Smooth muscle cell (in vitro differentiated cells): Measurements from ENCODE around the gene LRPPRC. TPM values are rescaled to one million over a fixed set of nuclear protein-coding genes. Genes with fewer than 3 reads are reported as not detected.
A peak's percentile ranks its signal among the peaks of the same experiment; 100 is the strongest.

Experiments
- DNase-seq: peaks from one replicate; lab custom pipeline; 2025; ENCODE audit not compliant: unreplicated experiment; lab: John Stamatoyannopoulos, UW
- H2AFZ ChIP-seq: fragments of 200-600 bp; sonication (generic); 2 replicates; pipeline ENCODE4 v1.6.0; 2016; ENCODE audit warnings: antibody characterized with exemption, low read depth, mild to moderate bottlenecking
- H3F3A ChIP-seq: fragments of 200-600 bp; sonication (generic); 2 replicates; pipeline ENCODE4 v1.6.0; 2017; ENCODE audit warnings: antibody characterized with exemption, low read depth
- H3K27ac ChIP-seq: fragments of 200-600 bp; sonication (generic); 2 replicates; pipeline ENCODE4 v1.5.1; 2016; ENCODE audit warnings: low read depth, mild to moderate bottlenecking
- H3K27me3 ChIP-seq: fragments of 200-600 bp; sonication (generic); 2 replicates; pipeline ENCODE4 v1.6.1; 2016; ENCODE audit warnings: low read depth, mild to moderate bottlenecking
- H3K36me3 ChIP-seq: fragments of 200-600 bp; sonication (generic); 2 replicates; pipeline ENCODE4 v1.5.1; 2016; ENCODE audit warnings: low read depth
- H3K4me1 ChIP-seq: fragments of 200-600 bp; sonication (generic); 2 replicates; pipeline ENCODE4 v1.5.1; 2016; ENCODE audit warnings: low read depth
- H3K4me2 ChIP-seq: fragments of 200-600 bp; sonication (generic); 2 replicates; pipeline ENCODE4 v1.6.0; 2016; ENCODE audit warnings: mild to moderate bottlenecking
- H3K4me3 ChIP-seq: fragments of 200-600 bp; sonication (generic); 2 replicates; pipeline ENCODE4 v1.5.1; 2016; ENCODE audit warnings: mild to moderate bottlenecking
- H3K79me2 ChIP-seq: fragments of 200-600 bp; sonication (generic); 2 replicates; pipeline ENCODE4 v1.6.0; 2016; ENCODE audit warnings: low read depth, mild to moderate bottlenecking
- H3K9ac ChIP-seq: fragments of 200-600 bp; sonication (generic); 2 replicates; pipeline ENCODE4 v1.6.0; 2016; ENCODE audit warnings: low read depth
- H3K9me3 ChIP-seq: fragments of 200-600 bp; sonication (generic); replicated peaks from 2 replicates; pipeline ENCODE4 v1.5.1; 2016; ENCODE audit warnings: low read depth
- H4K20me1 ChIP-seq: fragments of 200-600 bp; sonication (generic); 2 replicates; pipeline ENCODE4 v1.6.0; 2016; ENCODE audit warnings: low read depth
- CTCF ChIP-seq: fragments of 200-600 bp; sonication (generic); IDR thresholded peaks from 2 replicates; pipeline ENCODE4 v1.5.1; 2017; ENCODE audit warnings: borderline replicate concordance, mild to moderate bottlenecking, antibody characterized with exemption; ENCODE audit not compliant: insufficient read depth, poor library complexity, severe bottlenecking
- WGBS: methylation state at CpG from one replicate; pipeline ENCODE4 v1.1.7; 2016; ENCODE audit warnings: low lambda C conversion rate; 5-methylcytosine and 5-hydroxymethylcytosine counted together
- polyA plus RNA-seq: library from polyadenylated mRNA; unstranded; fragments of >200 nt; fragmentation: Nextera tagmentation; extraction: Ambion mirVana; gene quantifications from 2 replicates; pipeline ENCODE4 v1.2.1, GENCODE V29; 2016
- total RNA-seq: library from RNA; depleted of rRNA; stranded (reverse); fragments of >200 nt; gene quantifications from 2 replicates; pipeline ENCODE4 v1.2.3, GENCODE V29; 2014

LRPPRC gene
- total and polyA plus RNA-seq, 2 experiments from 2014 or later, result 19.9 to 45.6 TPM

- no peak overlapping the region for H3K27ac ChIP-seq
- no peaks in the 10 kb centered on the region for H3K79me2 ChIP-seq
- DNase-seq, result no peak
- no peaks in the 10 kb centered on the region for H3K4me1 ChIP-seq
- H3K27me3 ChIP-seq, result peaks cover 11% of the 10 kb centered on the region
- H2AFZ ChIP-seq, result no peak overlapping the region
- WGBS, result 75% methylated on average over 1 of the region's 1 CpG
- no peak for TF ChIP-seq CTCF
- no peaks in the 10 kb centered on the region for H4K20me1 ChIP-seq
- H3F3A ChIP-seq, result no peaks in the 10 kb centered on the region
- H3K4me2 ChIP-seq, result no peak overlapping the region
- H3K4me3 ChIP-seq, result no peak overlapping the region
- H3K9me3 ChIP-seq, result no peaks in the 10 kb centered on the region
- no peak overlapping the region for H3K9ac ChIP-seq
- no peaks in the 10 kb centered on the region for H3K36me3 ChIP-seq
These were observed 5.9 kb upstream of the LRPPRC start for GRCh38 chr2:44001716-44002115.

- H3F3A ChIP-seq, result no peaks in the 10 kb centered on the region
- H2AFZ ChIP-seq, result no peak overlapping the region
- no peak overlapping the region for H3K4me2 ChIP-seq
- peaks cover 22% of the 10 kb centered on the region for H4K20me1 ChIP-seq
- H3K27ac ChIP-seq, result no peak overlapping the region
- H3K36me3 ChIP-seq, result no peaks in the 10 kb centered on the region
- H3K4me3 ChIP-seq, result no peak overlapping the region
- peaks cover 24% of the 10 kb centered on the region for H3K79me2 ChIP-seq
- peaks cover 11% of the 10 kb centered on the region for H3K27me3 ChIP-seq
- H3K4me1 ChIP-seq, result peaks cover 14% of the 10 kb centered on the region
- DNase-seq, result no peak
- 97% methylated on average over 4 of the region's 4 CpGs for WGBS
- H3K9me3 ChIP-seq, result no peaks in the 10 kb centered on the region
- H3K9ac ChIP-seq, result no peak overlapping the region
- TF ChIP-seq CTCF, result no peak
These were observed 2.5 kb upstream of the LRPPRC start for GRCh38 chr2:43998263-43998662.

- Histone ChIP-seq H2AFZ (no peak overlapping the region), H3F3A (no peaks in the 10 kb centered on the region), H3K4me3 (no peak overlapping the region), H3K9me3 (no peaks in the 10 kb centered on the region), H3K79me2 (peaks cover 73% of the 10 kb centered on the region), H3K27ac (no peak overlapping the region), H3K27me3 (no peaks in the 10 kb centered on the region), H3K4me2 (peak overlapping the region; percentile 97), H3K9ac (no peak overlapping the region), H4K20me1 (peaks cover 60% of the 10 kb centered on the region), H3K4me1 (peaks cover 14% of the 10 kb centered on the region), H3K36me3 (no peaks in the 10 kb centered on the region)
- TF ChIP-seq CTCF, result no peak
- WGBS, result 89% methylated on average over 5 of the region's 5 CpGs
- DNase-seq, result no peak
These were observed 2.4 kb downstream of the LRPPRC start for GRCh38 chr2:43993437-43993836.

- Histone ChIP-seq H3K9ac (no peak overlapping the region), H3K4me2 (no peak overlapping the region), H3K79me2 (peaks cover 93% of the 10 kb centered on the region), H3K4me1 (peaks cover 9% of the 10 kb centered on the region), H3K9me3 (no peaks in the 10 kb centered on the region), H2AFZ (no peak overlapping the region), H3K27ac (no peak overlapping the region), H4K20me1 (peaks cover 75% of the 10 kb centered on the region), H3K4me3 (no peak overlapping the region), H3K27me3 (no peaks in the 10 kb centered on the region), H3K36me3 (no peaks in the 10 kb centered on the region), H3F3A (no peaks in the 10 kb centered on the region)
- DNase-seq, result no peak
- 96% methylated on average over 4 of the region's 4 CpGs for WGBS
- no peak for TF ChIP-seq CTCF
These were observed 6.2 kb downstream of the LRPPRC start for GRCh38 chr2:43989545-43989944.
